ENCODE results near the gene TMEM59L. TPM values are rescaled to one million over a fixed set of nuclear protein-coding genes. Genes with fewer than 3 reads are reported as not detected.

TMEM59L gene
- total and polyA plus RNA-seq, 2 donors (not counting 1 experiment from before 2014, with no cell fraction given): 0.14 to 0.33 TPM

DNA sequence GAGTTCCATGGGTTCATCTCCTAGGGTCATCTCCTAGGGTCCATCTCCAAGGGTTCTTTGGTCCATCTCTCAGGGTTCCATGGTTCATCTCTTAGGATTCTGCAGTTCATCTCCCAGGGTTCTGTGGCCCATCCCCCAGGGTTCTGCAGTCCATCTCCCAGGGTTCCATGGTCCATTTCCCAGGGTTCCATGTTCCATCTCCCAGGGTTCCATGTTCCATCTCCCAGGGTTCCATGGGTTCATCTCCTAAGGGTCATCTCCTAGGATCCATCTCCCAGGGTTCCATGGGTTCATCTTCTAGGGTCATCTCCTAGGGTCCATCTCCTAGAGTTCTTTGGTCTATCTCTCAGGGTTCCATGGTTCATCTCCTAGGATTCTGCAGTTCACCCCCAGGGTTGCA, 4.9 kb downstream of the TMEM59L start:
- no peaks in the 10 kb centered on the region for H3K9me3 ChIP-seq (ENCODE audit: control insufficient read depth, insufficient read depth, low read depth, low read length)
- no peak overlapping the region for H3K9ac ChIP-seq (ENCODE audit: insufficient read depth, low read length)
- H3K4me3 ChIP-seq (replicated peaks in 1 of 4; ENCODE audit: control extremely low read depth in 1 of 4, insufficient read depth in 1 of 4, low read depth in 3 of 4, low read length in 4 of 4): no peak overlapping the region
- no peak overlapping the region for H2AFZ ChIP-seq (ENCODE audit: low read length)
- no peak for DNase-seq (ENCODE audit: low read depth in 2 of 2)
- no peaks in the 10 kb centered on the region for H3K4me1 ChIP-seq (ENCODE audit: control insufficient read depth, extremely low read depth, insufficient read depth, low read length)
- peaks cover 23% of the 10 kb centered on the region for H3K27me3 ChIP-seq (ENCODE audit: control insufficient read depth, insufficient read depth, low read length)
- TF ChIP-seq, protein P1, sequence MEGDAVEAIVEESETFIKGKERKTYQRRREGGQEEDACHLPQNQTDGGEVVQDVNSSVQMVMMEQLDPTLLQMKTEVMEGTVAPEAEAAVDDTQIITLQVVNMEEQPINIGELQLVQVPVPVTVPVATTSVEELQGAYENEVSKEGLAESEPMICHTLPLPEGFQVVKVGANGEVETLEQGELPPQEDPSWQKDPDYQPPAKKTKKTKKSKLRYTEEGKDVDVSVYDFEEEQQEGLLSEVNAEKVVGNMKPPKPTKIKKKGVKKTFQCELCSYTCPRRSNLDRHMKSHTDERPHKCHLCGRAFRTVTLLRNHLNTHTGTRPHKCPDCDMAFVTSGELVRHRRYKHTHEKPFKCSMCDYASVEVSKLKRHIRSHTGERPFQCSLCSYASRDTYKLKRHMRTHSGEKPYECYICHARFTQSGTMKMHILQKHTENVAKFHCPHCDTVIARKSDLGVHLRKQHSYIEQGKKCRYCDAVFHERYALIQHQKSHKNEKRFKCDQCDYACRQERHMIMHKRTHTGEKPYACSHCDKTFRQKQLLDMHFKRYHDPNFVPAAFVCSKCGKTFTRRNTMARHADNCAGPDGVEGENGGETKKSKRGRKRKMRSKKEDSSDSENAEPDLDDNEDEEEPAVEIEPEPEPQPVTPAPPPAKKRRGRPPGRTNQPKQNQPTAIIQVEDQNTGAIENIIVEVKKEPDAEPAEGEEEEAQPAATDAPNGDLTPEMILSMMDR (conservative IDR thresholded peaks at IDR 0.05 in 1 of 2, IDR thresholded peaks at IDR 0.05 in 1 of 2; ENCODE audit: low read depth in 1 of 2, low read length in 2 of 2): no peak
- no peak for TF ChIP-seq EZH2 (IDR thresholded peaks at IDR 0.05; ENCODE audit: low read length, missing control alignments)
- H3K79me2 ChIP-seq (ENCODE audit: control insufficient read depth, insufficient read depth, low read length): no peaks in the 10 kb centered on the region
- no peaks in the 10 kb centered on the region for H4K20me1 ChIP-seq (ENCODE audit: control insufficient read depth, extremely low read depth, insufficient read depth, low read length)
- H3K36me3 ChIP-seq (ENCODE audit: control insufficient read depth, insufficient read depth, low read length): no peaks in the 10 kb centered on the region
- H3K27ac ChIP-seq (ENCODE audit: insufficient read depth, low read length): no peak overlapping the region
- no peak overlapping the region for H3K4me2 ChIP-seq (ENCODE audit: extremely low read depth, insufficient read depth, low read length)

DNA sequence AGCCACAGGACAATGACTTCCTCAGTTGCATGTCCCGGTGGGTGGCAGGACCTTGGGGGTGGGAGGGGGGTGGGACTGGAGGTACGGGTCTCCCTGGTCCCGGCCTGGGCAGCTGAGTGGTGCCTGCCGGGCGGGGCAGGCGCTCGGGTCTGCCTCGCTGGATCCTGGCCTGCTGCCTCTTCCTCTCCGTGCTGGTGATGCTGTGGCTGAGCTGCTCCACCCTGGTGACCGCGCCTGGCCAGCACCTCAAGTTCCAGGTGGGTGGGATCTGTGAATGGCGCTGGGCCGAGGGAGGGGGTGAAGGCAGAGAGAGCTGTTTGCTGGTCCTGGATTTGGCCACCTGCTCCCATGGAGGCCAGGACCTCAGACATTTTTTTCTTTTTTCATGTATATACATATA, 5.6 kb downstream of the TMEM59L start:
- no peaks in the 10 kb centered on the region for H3K36me3 ChIP-seq (ENCODE audit: control insufficient read depth, insufficient read depth, low read length)
- no peaks in the 10 kb centered on the region for H3K9me3 ChIP-seq (ENCODE audit: control insufficient read depth, insufficient read depth, low read depth, low read length)
- no peak overlapping the region for H3K9ac ChIP-seq (ENCODE audit: insufficient read depth, low read length)
- H3K4me3 ChIP-seq (replicated peaks in 1 of 4; ENCODE audit: control extremely low read depth in 1 of 4, insufficient read depth in 1 of 4, low read depth in 3 of 4, low read length in 4 of 4): no peak overlapping the region
- H3K27me3 ChIP-seq (ENCODE audit: control insufficient read depth, insufficient read depth, low read length): peaks cover 16% of the 10 kb centered on the region
- no peak overlapping the region for H3K4me2 ChIP-seq (ENCODE audit: extremely low read depth, insufficient read depth, low read length)
- H3K79me2 ChIP-seq (ENCODE audit: control insufficient read depth, insufficient read depth, low read length): no peaks in the 10 kb centered on the region
- H3K4me1 ChIP-seq (ENCODE audit: control insufficient read depth, extremely low read depth, insufficient read depth, low read length): no peaks in the 10 kb centered on the region
- H2AFZ ChIP-seq (ENCODE audit: low read length): no peak overlapping the region
- H3K27ac ChIP-seq (ENCODE audit: insufficient read depth, low read length): no peak overlapping the region
- TF ChIP-seq EZH2 (IDR thresholded peaks at IDR 0.05; ENCODE audit: low read length, missing control alignments): no peak
- TF ChIP-seq, protein P1 (conservative IDR thresholded peaks at IDR 0.05 in 1 of 2, IDR thresholded peaks at IDR 0.05 in 1 of 2; ENCODE audit: low read depth in 1 of 2, low read length in 2 of 2): no peak
- DNase-seq (ENCODE audit: low read depth in 2 of 2): no peak
- H4K20me1 ChIP-seq (ENCODE audit: control insufficient read depth, extremely low read depth, insufficient read depth, low read length): no peaks in the 10 kb centered on the region

GRCh38 chr19:18620311-18620710, 7.6 kb downstream of the TMEM59L start:
- no peaks in the 10 kb centered on the region for H3K9me3 ChIP-seq (ENCODE audit: control insufficient read depth, insufficient read depth, low read depth, low read length)
- H3K27ac ChIP-seq (ENCODE audit: insufficient read depth, low read length): no peak overlapping the region
- H3K36me3 ChIP-seq (ENCODE audit: control insufficient read depth, insufficient read depth, low read length): no peaks in the 10 kb centered on the region
- H3K4me1 ChIP-seq (ENCODE audit: control insufficient read depth, extremely low read depth, insufficient read depth, low read length): no peaks in the 10 kb centered on the region
- H4K20me1 ChIP-seq (ENCODE audit: control insufficient read depth, extremely low read depth, insufficient read depth, low read length): no peaks in the 10 kb centered on the region
- H3K27me3 ChIP-seq (ENCODE audit: control insufficient read depth, insufficient read depth, low read length): peaks cover 5% of the 10 kb centered on the region
- H3K4me3 ChIP-seq (replicated peaks in 1 of 4; ENCODE audit: control extremely low read depth in 1 of 4, insufficient read depth in 1 of 4, low read depth in 3 of 4, low read length in 4 of 4): no peak overlapping the region
- H2AFZ ChIP-seq (ENCODE audit: low read length): no peak overlapping the region
- no peak overlapping the region for H3K9ac ChIP-seq (ENCODE audit: insufficient read depth, low read length)
- no peak overlapping the region for H3K4me2 ChIP-seq (ENCODE audit: extremely low read depth, insufficient read depth, low read length)
- DNase-seq (ENCODE audit: low read depth in 2 of 2): no peak
- TF ChIP-seq, protein P1 (conservative IDR thresholded peaks at IDR 0.05 in 1 of 2, IDR thresholded peaks at IDR 0.05 in 1 of 2; ENCODE audit: low read depth in 1 of 2, low read length in 2 of 2): no peak
- no peak for TF ChIP-seq EZH2 (IDR thresholded peaks at IDR 0.05; ENCODE audit: low read length, missing control alignments)
- no peaks in the 10 kb centered on the region for H3K79me2 ChIP-seq (ENCODE audit: control insufficient read depth, insufficient read depth, low read length)

All from fibroblast of lung (primary cell).